Ectodermal cell (in vitro differentiated cells): Measurements from ENCODE around the gene ESR2.

Experiments
- H3K27ac ChIP-seq: 2 replicates; pipeline ENCODE4 v1.7.0; 2013; ENCODE audit warnings: mild to moderate bottlenecking, low read depth, low read length; ENCODE audit not compliant: insufficient read depth, poor library complexity, severe bottlenecking
- H3K27me3 ChIP-seq: 2 replicates; pipeline ENCODE4 v1.7.0; 2013; ENCODE audit warnings: mild to moderate bottlenecking, low read length; ENCODE audit not compliant: insufficient read depth, control insufficient read depth, poor library complexity, severe bottlenecking
- H3K36me3 ChIP-seq: one replicate; pipeline ENCODE4 v1.7.0; 2013; ENCODE audit warnings: low read length; ENCODE audit not compliant: control insufficient read depth, insufficient read depth
- H3K4me1 ChIP-seq: one replicate; pipeline ENCODE4 v1.7.0; 2013; ENCODE audit warnings: low read length; ENCODE audit not compliant: control insufficient read depth, insufficient read depth
- H3K4me3 ChIP-seq: 2 replicates; pipeline ENCODE4 v1.7.0; 2013; ENCODE audit warnings: low read depth, low read length, control low read depth; ENCODE audit not compliant: insufficient read depth
- H3K9me3 ChIP-seq: 2 replicates; pipeline ENCODE4 v1.7.0; 2013; ENCODE audit warnings: mild to moderate bottlenecking, low read length, moderate library complexity; ENCODE audit not compliant: control insufficient read depth
- WGBS, 2 experiments: methylation state at CpG; one replicate each; pipeline ENCODE4 v1.1.7; 2013; ENCODE audit warnings: missing lambda C conversion rate in 2 of 2; 5-methylcytosine and 5-hydroxymethylcytosine counted together

The ESR2 gene

DNA sequence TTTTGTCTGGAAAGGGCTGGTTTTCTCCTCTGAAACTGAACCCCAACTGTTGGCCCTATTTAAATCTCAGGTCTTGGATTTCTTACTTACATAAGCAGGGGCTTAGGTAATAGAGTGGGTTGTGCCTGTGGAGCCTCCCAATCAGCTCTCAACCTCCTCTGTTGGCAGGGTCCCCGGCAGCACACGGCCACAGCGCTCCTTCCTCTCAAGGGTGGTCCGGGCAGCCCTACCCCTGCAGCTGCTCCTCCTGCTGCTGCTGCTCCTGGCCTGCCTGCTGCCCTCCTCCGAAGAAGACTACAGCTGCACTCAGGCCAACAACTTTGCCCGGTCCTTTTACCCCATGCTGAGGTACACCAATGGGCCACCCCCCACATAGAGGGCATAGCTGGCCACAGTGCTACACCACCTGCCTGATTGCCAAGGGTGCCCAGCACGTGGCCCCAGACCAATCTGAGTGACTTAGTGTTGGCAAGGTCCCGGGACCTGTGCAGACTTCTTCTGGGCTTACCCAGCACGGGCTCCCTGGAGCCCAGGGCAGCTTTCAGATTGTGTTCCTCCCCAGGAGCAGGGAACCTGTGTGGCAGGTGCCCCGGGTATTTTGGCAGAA is 68.9 kb downstream of the ESR2 start:
- Histone ChIP-seq H3K36me3 (peaks cover 55% of the 10 kb centered on the region), H3K9me3 (no peaks in the 10 kb centered on the region), H3K27me3 (no peaks in the 10 kb centered on the region), H3K27ac (no peak overlapping the region), H3K4me1 (no peaks in the 10 kb centered on the region), H3K4me3 (no peak overlapping the region)
- 94 to 95% methylated on average over 10 of the region's 10 CpGs for WGBS, 2 experiments

GRCh38 chr14:64221391-64222003 is 72.7 kb downstream of the ESR2 start:
- 96% methylated on average over 14 of the region's 14 CpGs for WGBS, 2 experiments
- Histone ChIP-seq H3K4me1 (no peaks in the 10 kb centered on the region), H3K36me3 (peaks cover 53% of the 10 kb centered on the region)

DNA sequence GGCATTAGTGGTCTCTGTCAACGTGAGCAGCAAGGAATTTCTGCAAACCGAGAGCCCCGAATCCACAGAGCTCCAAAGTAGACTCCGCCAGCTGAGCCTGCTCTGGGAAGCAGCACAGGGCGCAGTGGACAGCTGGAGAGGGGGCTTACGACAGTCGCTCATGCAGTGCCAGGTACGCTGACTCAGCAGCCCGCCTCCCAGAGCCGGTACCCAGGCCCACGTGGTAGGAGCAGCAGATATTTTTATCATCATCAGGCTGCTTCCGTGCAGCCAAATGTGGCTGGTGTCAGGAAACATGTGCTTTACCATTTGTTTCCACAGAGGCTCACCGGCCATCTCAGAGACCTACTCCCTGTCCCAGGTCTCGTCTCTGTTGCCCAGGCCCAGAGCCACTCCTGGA is 73.7 kb downstream of the ESR2 start:
- WGBS, 2 experiments, result 94 to 95% methylated on average over 14 of the region's 14 CpGs
- H3K27me3 ChIP-seq, result no peaks in the 10 kb centered on the region
- H3K36me3 ChIP-seq, result peaks cover 62% of the 10 kb centered on the region
- H3K27ac ChIP-seq, result no peak overlapping the region
- H3K4me3 ChIP-seq, result no peak overlapping the region
- H3K9me3 ChIP-seq, result no peaks in the 10 kb centered on the region
- no peaks in the 10 kb centered on the region for H3K4me1 ChIP-seq

More at GRCh38 chr14:64221391-64222003, 72.7 kb downstream of the ESR2 start:
- H3K9me3 ChIP-seq, result no peaks in the 10 kb centered on the region
- H3K27me3 ChIP-seq, result no peaks in the 10 kb centered on the region
- no peak overlapping the region for H3K27ac ChIP-seq
- no peak overlapping the region for H3K4me3 ChIP-seq

DNA sequence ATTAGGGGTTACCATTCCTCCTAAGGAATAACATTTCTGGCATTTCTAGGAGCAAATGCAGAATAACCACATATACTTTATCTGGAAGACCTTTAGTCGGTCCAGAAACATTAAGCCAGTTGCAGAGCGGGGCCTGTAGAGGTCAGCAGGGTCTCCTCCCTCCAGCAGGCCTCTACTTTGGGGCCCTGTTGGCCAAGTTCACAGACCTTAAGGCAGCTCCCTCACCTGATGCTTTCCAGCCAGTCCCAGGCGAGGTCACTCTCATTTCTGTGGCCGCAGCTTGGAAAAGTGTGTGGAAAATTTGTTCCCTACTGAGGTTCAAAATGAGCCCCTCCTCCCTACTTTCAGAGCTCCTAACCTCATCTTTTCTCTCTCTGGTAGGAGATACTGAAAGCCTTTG is 74.1 kb downstream of the ESR2 start:
- peaks cover 62% of the 10 kb centered on the region for H3K36me3 ChIP-seq
- WGBS, 2 experiments, result 93% methylated on average over 4 of the region's 4 CpGs
- no peaks in the 10 kb centered on the region for H3K9me3 ChIP-seq
- no peaks in the 10 kb centered on the region for H3K4me1 ChIP-seq
- H3K4me3 ChIP-seq, result no peak overlapping the region
- no peak overlapping the region for H3K27ac ChIP-seq
- H3K27me3 ChIP-seq, result no peaks in the 10 kb centered on the region

DNA sequence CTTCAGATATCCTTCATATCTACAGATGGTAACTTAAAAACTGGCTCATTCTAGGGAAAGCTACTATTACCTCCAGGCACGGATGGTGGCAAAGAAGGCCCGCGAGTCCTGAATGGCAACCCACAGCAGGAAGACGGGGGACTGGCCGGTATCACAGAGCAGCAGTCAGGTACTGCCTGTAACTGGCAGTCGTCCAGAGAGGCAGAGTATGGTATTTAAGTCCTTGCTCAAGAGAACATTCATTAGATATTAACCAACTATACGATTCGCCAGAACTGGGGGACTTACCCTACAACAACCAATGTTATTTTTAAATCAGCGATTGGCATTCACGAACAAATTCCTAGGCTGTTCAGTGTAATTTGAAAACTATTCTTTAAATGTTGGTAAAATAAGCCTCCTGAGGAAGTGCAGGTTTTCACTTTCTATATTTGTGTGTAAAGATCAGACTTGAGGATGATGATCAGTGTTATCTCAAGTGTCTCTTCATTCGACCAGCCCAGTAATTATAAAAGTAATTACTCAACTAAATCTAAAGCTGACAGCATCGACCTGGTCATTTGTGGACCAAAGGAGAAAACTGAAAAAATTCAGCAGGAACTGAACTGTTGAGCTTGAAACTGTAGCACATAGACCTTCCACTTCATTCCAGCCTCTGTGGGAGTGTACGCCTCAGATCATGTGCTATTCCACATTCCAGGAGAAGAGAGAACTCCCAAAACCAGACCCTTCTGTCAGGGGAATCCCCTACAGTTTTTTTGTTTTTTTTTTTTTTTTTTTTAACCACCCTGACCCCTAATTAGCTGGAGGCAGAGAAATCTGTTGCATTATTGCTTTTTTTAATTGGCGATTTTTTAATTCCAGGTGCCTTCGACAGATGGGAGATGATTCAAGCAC is 75.6 kb downstream of the ESR2 start:
- WGBS, 2 experiments, result 94 to 97% methylated on average over 15 of the region's 15 CpGs
- Histone ChIP-seq H3K36me3 (peaks cover 59% of the 10 kb centered on the region), H3K27me3 (no peaks in the 10 kb centered on the region), H3K4me3 (no peak overlapping the region), H3K4me1 (no peaks in the 10 kb centered on the region), H3K9me3 (no peaks in the 10 kb centered on the region), H3K27ac (no peak overlapping the region)

DNA sequence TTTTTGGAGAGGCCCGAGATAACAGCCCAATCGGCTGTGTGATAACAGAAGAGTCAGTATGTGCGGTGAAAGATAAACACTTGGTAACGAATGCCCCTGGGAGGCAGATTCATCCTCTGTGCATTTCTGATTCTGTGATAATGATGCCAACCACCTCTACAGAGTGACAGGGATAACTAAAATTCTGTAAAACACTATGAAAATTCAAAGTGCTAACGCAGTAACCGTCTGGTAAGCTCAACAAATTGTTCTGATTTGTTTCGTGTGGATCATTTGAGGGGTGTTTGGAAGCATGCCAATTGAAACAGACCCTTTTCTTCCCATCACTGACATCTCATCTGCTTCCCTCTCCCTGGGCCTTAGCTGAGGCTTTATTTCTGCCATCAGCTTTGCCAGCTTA is 76.3 kb downstream of the ESR2 start:
- no peak overlapping the region for H3K4me3 ChIP-seq
- WGBS, 2 experiments, result 93 to 98% methylated on average over 7 of the region's 7 CpGs
- H3K27me3 ChIP-seq, result no peaks in the 10 kb centered on the region
- H3K4me1 ChIP-seq, result no peaks in the 10 kb centered on the region
- H3K36me3 ChIP-seq, result peaks cover 52% of the 10 kb centered on the region
- no peak overlapping the region for H3K27ac ChIP-seq
- H3K9me3 ChIP-seq, result no peaks in the 10 kb centered on the region

DNA sequence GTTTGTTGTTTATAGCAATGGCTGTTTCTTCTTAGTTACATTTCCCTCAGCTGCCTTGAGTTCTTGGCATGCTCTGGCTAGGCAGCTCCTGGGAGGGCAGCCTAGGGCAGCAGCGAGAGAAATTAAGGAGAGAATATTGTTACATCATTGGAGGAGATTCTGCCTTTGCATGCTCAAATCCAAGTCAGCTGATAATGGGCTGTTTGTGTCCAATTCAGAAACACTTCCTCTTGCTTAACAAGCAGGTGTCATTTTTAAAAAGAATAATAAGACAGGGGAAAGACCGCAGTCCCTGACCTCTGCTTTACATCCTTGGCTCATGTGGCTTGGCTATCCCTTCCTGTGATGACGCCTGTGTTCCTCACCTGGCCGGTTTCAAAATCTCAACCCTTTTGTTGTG is 76.9 kb downstream of the ESR2 start:
- Histone ChIP-seq H3K9me3 (no peaks in the 10 kb centered on the region), H3K4me3 (no peak overlapping the region), H3K27me3 (no peaks in the 10 kb centered on the region), H3K36me3 (peaks cover 49% of the 10 kb centered on the region), H3K27ac (no peak overlapping the region), H3K4me1 (no peaks in the 10 kb centered on the region)
- WGBS, 2 experiments, result 93 to 96% methylated on average over 4 of the region's 4 CpGs

GRCh38 chr14:64215978-64216377 is 78.2 kb downstream of the ESR2 start:
- Histone ChIP-seq H3K36me3 (peaks cover 51% of the 10 kb centered on the region), H3K4me1 (no peaks in the 10 kb centered on the region), H3K9me3 (no peaks in the 10 kb centered on the region), H3K27ac (no peak overlapping the region), H3K4me3 (no peak overlapping the region), H3K27me3 (no peaks in the 10 kb centered on the region)
- WGBS, 2 experiments, result 95 to 96% methylated on average over 13 of the region's 13 CpGs

- Histone ChIP-seq H3K4me3 (no peak overlapping the region), H3K36me3 (peaks cover 52% of the 10 kb centered on the region), H3K27me3 (no peaks in the 10 kb centered on the region), H3K4me1 (no peaks in the 10 kb centered on the region), H3K9me3 (no peaks in the 10 kb centered on the region), H3K27ac (no peak overlapping the region)
- 94 to 95% methylated on average over 10 of the region's 10 CpGs for WGBS, 2 experiments
Observed at GRCh38 chr14:64215274-64215673, 78.9 kb downstream of the ESR2 start.

DNA sequence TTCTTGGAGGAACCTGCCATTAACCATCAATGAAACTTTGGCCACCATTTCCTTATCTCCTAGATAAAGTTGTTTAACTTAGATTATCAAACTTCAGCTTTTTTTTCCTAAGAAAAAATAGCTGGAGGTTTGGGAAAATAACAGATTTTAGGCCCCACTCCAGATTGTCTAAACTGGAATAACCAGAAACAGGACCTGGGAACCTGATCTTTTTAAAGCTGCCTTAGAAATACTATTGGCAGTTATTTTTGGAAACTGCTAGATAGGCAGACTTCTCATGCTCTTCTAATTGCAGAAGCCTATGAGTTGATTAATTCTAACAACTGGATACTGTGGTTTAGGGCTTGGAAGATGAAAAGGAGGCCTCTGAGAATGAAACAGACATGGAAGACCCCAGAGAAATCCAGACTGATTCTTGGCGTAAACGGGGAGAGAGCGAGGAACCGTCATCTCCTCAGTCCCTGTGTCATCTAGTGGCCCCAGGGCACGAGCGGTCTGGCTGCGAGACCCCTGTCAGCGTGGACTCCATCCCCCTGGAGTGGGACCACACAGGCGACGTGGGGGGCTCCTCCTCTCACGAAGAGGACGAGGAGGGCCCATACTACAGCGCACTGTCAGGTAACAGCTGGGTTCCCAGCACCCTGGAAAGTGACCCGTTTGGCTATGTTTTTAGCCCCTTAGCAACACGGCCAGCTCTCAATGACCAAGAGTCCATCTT is 80.2 kb downstream of the ESR2 start:
- Histone ChIP-seq H3K4me1 (no peaks in the 10 kb centered on the region), H3K9me3 (no peaks in the 10 kb centered on the region), H3K4me3 (no peak overlapping the region), H3K27ac (no peak overlapping the region), H3K27me3 (no peaks in the 10 kb centered on the region), H3K36me3 (peaks cover 58% of the 10 kb centered on the region)
- 96% methylated on average over 15 of the region's 15 CpGs for WGBS, 2 experiments
